Upper lobe of left lung (tissue), 6 donors: ENCODE data around the gene GLYATL3. TPM values are rescaled to one million over a fixed set of nuclear protein-coding genes. Genes with fewer than 3 reads are reported as not detected.

Experiments used
- ATAC-seq, 2 donors: fragments of 200-7000 bp; cut with Tn5 transposase; one replicate each; pipeline ENCODE4 v1.9.1; 2022; ENCODE audit warnings: mild to moderate bottlenecking in 2 of 2, moderate library complexity in 2 of 2; ENCODE audit not compliant: low FRiP score in 2 of 2
- DNase-seq, 2 donors: peaks; one replicate each; pipeline ENCODE4 v3.0.0-alpha.2; 2019 to 2020
- H3K27ac ChIP-seq, 4 donors: fragments of 200-600 bp; sonication (generic); one replicate each; pipeline ENCODE4 v1.5.1; 2016 to 2019
- H3K27me3 ChIP-seq, 4 donors: fragments of 200-600 bp; sonication (generic); one replicate each; pipeline ENCODE4 v1.5.1; 2017 to 2019
- H3K36me3 ChIP-seq, 4 donors: fragments of 200-600 bp; sonication (generic); one replicate each; pipeline ENCODE4 v1.5.1; 2016 to 2019
- H3K4me1 ChIP-seq, 4 donors: fragments of 200-600 bp; sonication (generic); one replicate each; pipeline ENCODE4 v1.5.1; 2018 to 2019
- H3K4me3 ChIP-seq, 4 donors: fragments of 200-600 bp; sonication (generic); one replicate each; pipeline ENCODE4 v1.5.1; 2017 to 2019; ENCODE audit warnings: mild to moderate bottlenecking in 2 of 4, moderate library complexity in 1 of 4
- H3K9me3 ChIP-seq, 4 donors: fragments of 200-600 bp; sonication (generic); one replicate each; pipeline ENCODE4 v1.5.1; 2018 to 2019
- EP300 ChIP-seq, 4 donors: sonication (generic); formaldehyde crosslinking; IDR thresholded peaks; one replicate each; pipeline ENCODE4 v1.5.1; 2017; ENCODE audit warnings: antibody characterized with exemption in 4 of 4, control low read depth in 2 of 4
- POLR2A ChIP-seq, 4 donors: fragments of 450-650 bp; IDR thresholded peaks; one replicate each; pipeline ENCODE4 v1.5.1; 2016 to 2017; ENCODE audit warnings: antibody characterized with exemption in 4 of 4, mild to moderate bottlenecking in 2 of 4
- POLR2AphosphoS5 ChIP-seq, 2 donors: sonication (generic); formaldehyde crosslinking; IDR thresholded peaks; one replicate each; pipeline ENCODE4 v1.5.1; 2017; ENCODE audit warnings: antibody characterized with exemption in 2 of 2
- WGBS, 2 donors: methylation state at CpG; one replicate each; pipeline ENCODE4 v1.1.5; 2017 to 2018; 5-methylcytosine and 5-hydroxymethylcytosine counted together
- total RNA-seq, 6 donors: library from RNA; depleted of rRNA in 4 of 6; stranded (reverse); fragments of >200 nt in 4 of 6; gene quantifications; one replicate each; pipeline versions ENCODE4 v1.1.0 to v1.2.1, GENCODE V29; 2016 to 2021
- TF ChIP-seq, protein P1 (sequence below), 6 experiments: fragments of 450-650 bp in 4 of 6; fragments of 200-600 bp in 2 of 6; sonication (generic) in 2 of 6; IDR thresholded peaks; one replicate each; pipeline ENCODE4 v1.5.1; 2016 to 2019; ENCODE audit warnings: antibody characterized with exemption in 6 of 6
- donor health status: DM: no; HTN: no; CAD: no; lungs with moderate emphysema.
- donor health status: DM: no; HTN: yes; CAD: no; lungs with severe emphysema.

The GLYATL3 gene
- total RNA-seq, 6 donors from 2014 or later, result not detected

DNA sequence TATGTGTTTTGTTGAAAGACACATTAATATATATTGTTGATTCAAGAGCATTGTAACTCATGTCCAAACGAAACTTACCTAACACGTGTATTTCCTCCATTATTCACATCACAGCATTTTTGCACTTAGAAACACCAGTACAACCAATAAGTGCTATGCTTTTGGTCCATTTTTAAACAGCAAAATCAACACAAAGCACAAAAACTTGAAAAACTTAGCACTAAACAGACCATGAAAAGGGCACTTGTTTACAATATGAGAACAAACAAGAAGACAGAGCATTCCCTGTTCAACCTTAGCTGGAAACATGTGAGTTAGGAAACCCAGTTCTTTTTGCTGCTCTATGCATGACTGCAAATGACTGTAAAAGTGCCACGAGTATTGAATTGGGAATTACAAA is 9.6 kb downstream of the GLYATL3 start:
- Histone ChIP-seq H3K27me3 (no peaks in the 10 kb centered on the region), H3K4me1 (no peaks in the 10 kb centered on the region), H3K9me3 (no peaks in the 10 kb centered on the region), H3K4me3 (no peak overlapping the region), H3K27ac (no peak overlapping the region), H3K36me3 (no peaks in the 10 kb centered on the region)
- 68 to 80% methylated on average over 3 of the region's 3 CpGs for WGBS, 2 donors
- TF ChIP-seq, protein P1, sequence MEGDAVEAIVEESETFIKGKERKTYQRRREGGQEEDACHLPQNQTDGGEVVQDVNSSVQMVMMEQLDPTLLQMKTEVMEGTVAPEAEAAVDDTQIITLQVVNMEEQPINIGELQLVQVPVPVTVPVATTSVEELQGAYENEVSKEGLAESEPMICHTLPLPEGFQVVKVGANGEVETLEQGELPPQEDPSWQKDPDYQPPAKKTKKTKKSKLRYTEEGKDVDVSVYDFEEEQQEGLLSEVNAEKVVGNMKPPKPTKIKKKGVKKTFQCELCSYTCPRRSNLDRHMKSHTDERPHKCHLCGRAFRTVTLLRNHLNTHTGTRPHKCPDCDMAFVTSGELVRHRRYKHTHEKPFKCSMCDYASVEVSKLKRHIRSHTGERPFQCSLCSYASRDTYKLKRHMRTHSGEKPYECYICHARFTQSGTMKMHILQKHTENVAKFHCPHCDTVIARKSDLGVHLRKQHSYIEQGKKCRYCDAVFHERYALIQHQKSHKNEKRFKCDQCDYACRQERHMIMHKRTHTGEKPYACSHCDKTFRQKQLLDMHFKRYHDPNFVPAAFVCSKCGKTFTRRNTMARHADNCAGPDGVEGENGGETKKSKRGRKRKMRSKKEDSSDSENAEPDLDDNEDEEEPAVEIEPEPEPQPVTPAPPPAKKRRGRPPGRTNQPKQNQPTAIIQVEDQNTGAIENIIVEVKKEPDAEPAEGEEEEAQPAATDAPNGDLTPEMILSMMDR (IDR thresholded peaks at IDR 0.05), result no peak
- TF ChIP-seq POLR2AphosphoS5 (IDR thresholded peaks at IDR 0.05), result no peak
- TF ChIP-seq EP300 (IDR thresholded peaks at IDR 0.05), result no peak
- no peak for TF ChIP-seq POLR2A (IDR thresholded peaks at IDR 0.05)
- DNase-seq (no peak), ATAC-seq (no peak)

DNA sequence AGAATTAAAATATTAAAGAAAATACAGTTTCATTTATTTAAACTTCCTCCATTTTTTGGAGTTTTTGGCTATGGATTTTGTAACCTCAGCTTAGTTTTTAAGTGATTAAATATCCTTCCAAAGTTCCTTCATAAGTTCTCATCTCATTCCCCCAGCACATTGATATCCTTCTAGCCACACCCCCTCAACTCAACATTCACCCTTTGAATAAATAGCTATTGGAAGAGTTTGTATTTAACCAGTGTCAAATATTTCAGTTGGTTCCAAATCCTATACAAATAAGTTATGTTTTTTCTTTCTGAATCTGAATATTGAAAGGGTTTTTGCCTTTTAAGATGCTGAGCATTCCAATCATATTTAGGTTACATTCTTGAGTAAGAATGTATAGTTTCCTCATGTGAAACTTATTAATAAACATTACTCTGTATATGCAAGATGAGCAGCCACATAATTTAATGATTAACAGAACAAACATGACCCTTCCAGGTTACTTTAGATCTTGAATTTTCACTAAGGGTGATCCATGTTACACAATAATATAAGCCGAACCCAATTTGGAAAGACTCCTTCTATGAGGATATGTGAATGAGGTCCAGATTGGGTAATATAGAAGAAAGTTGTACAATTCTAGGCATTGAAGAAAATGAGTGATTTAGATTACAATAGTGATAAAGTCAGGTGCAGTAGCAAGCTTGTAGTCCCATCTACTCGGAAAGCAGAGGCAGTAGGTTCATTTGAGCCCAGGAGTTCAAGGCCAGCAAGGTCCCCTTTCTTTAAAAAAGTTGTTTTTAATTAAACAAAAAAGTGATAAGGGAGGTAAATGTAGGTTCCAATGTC is 13.6 kb downstream of the GLYATL3 start:
- H3K27me3 ChIP-seq, result no peaks in the 10 kb centered on the region
- ATAC-seq (no peak), DNase-seq (no peak)
- H3K27ac ChIP-seq, result no peak overlapping the region
- no peaks in the 10 kb centered on the region for H3K9me3 ChIP-seq
- H3K4me3 ChIP-seq, result no peak overlapping the region
- H3K36me3 ChIP-seq, result no peaks in the 10 kb centered on the region
- WGBS, 2 donors, result 67 to 71% methylated on average over 2 of the region's 2 CpGs
- H3K4me1 ChIP-seq, result no peaks in the 10 kb centered on the region
- TF ChIP-seq, protein P1 (IDR thresholded peaks at IDR 0.05), result no peak
- TF ChIP-seq EP300 (IDR thresholded peaks at IDR 0.05), result no peak
- no peak for TF ChIP-seq POLR2A (IDR thresholded peaks at IDR 0.05)
- no peak for TF ChIP-seq POLR2AphosphoS5 (IDR thresholded peaks at IDR 0.05)

DNA sequence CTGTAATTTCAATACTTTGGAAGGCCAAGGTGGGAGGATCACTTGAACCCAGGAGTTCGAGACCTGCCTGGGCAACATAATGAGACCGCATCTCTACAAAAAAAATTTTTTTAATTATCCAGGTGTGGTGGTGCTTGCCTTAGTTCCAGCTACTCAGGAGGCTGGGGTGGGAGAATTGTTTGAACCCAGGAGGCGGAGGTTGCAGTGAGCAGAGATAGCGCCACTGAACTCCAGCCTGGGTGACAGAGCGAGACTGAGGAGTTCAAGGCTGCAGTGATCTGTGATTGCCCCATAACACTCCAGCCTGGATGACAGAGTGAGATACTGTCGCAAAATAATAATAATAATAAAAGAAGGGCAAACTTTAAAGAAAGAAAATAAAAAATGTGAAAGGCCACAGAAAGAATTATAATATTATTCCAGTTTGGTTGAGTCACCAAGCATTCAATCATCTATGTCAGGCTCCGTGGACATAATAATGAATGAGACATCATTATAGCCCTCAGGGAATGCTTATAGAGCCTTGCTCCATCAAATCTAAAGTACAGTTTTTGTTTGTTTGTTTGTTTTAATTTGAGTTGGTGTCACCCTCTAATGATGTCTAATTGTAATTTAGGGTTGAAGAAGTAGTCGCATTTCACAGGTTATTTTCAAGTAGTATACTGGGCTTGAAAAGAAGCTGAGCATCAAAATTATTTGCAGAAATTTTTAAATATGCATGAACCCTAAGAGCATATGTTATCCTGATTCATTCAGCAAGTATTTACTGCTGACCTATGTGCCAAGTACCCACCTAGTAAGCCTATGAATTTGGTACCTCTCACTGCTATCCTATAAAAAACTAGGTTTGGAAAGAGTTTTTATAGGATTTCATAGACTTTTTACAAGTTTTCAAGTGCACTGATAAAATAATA is 15.1 kb downstream of the GLYATL3 start:
- Histone ChIP-seq H3K4me3 (no peak overlapping the region), H3K36me3 (no peaks in the 10 kb centered on the region), H3K9me3 (no peaks in the 10 kb centered on the region), H3K27me3 (no peaks in the 10 kb centered on the region), H3K4me1 (no peaks in the 10 kb centered on the region), H3K27ac (no peak overlapping the region)
- 70 to 82% methylated on average over 8 of the region's 8 CpGs for WGBS, 2 donors
- TF ChIP-seq EP300 (IDR thresholded peaks at IDR 0.05) (no peak), POLR2A (IDR thresholded peaks at IDR 0.05) (no peak), POLR2AphosphoS5 (IDR thresholded peaks at IDR 0.05) (no peak)
- TF ChIP-seq, protein P1 (IDR thresholded peaks at IDR 0.05), result no peak
- no peak for DNase-seq
- no peak for ATAC-seq

DNA sequence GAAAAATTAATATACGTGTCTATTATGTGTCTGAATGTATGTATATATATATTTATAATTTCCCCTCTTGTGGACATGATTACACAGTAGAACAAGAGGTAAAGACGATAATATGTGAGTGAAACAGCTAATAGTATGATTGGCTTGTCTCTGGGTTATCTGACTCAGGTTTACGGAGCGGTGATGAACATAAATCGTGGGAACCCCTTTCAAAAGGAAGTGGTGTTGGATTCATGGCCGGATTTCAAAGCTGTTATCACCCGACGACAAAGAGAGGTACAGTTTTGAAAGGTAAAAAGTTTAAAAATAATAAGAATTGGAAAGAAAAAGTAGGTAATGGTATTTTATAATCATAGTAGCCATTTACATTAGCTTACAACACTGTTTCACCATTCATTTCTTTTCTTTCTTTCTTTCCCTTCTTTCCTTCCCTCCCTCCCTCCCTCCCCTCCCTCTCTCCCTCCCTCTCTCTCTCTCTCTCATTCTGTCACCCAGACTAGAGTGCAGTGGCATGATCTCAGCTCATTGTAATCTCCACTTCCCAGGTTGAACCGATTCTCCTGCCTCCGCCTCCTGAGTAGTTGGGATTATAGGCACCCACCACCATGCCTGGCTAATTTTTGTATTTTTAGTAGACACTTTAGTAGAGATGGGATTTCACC is 15.9 kb downstream of the GLYATL3 start:
- H3K36me3 ChIP-seq, result no peaks in the 10 kb centered on the region
- TF ChIP-seq POLR2AphosphoS5 (IDR thresholded peaks at IDR 0.05) (no peak), POLR2A (IDR thresholded peaks at IDR 0.05) (no peak), EP300 (IDR thresholded peaks at IDR 0.05) (no peak)
- ATAC-seq, result no peak
- no peak overlapping the region for H3K4me3 ChIP-seq
- H3K4me1 ChIP-seq, result no peaks in the 10 kb centered on the region
- no peak overlapping the region for H3K27ac ChIP-seq
- H3K9me3 ChIP-seq, result no peaks in the 10 kb centered on the region
- WGBS, 2 donors, result 77 to 78% methylated on average over 10 of the region's 10 CpGs
- no peak for DNase-seq
- no peaks in the 10 kb centered on the region for H3K27me3 ChIP-seq

DNA sequence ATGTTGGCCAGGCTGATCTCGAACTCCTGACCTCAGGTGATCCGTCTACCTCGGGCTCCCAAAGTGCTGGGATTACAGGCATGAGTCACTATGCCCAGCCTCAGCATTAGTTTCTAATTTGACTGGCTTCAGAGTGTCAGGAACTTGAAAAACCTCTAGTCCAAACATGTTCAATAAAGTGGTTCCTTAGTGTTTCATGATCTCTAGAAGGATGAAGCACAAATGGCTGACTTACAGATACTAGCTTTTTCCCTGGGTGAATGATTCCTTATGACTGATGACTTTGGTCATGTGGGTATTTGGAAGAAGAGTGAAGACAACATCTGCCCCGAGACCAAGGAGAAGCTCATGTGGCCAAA is 16.4 kb downstream of the GLYATL3 start:
- no peak overlapping the region for H3K4me3 ChIP-seq
- no peaks in the 10 kb centered on the region for H3K4me1 ChIP-seq
- H3K9me3 ChIP-seq, result no peaks in the 10 kb centered on the region
- no peaks in the 10 kb centered on the region for H3K27me3 ChIP-seq
- DNase-seq (no peak), ATAC-seq (no peak)
- no peaks in the 10 kb centered on the region for H3K36me3 ChIP-seq
- TF ChIP-seq, protein P1 (IDR thresholded peaks at IDR 0.05), result no peak
- TF ChIP-seq POLR2AphosphoS5 (IDR thresholded peaks at IDR 0.05), result no peak
- no peak for TF ChIP-seq POLR2A (IDR thresholded peaks at IDR 0.05)
- no peak for TF ChIP-seq EP300 (IDR thresholded peaks at IDR 0.05)
- no peak overlapping the region for H3K27ac ChIP-seq
- 81% methylated on average over 4 of the region's 4 CpGs for WGBS, 2 donors
